MG63 (cell line): ENCODE measurements around the gene FNDC5. TPM values are rescaled to one million over a fixed set of nuclear protein-coding genes. Genes with fewer than 3 reads are reported as not detected.

Source experiments
- DNase-seq: peaks from one replicate; pipeline ENCODE4 v3.0.0-alpha.2; 2020
- H3K27me3 ChIP-seq: fragments of 250-450 bp; sonication (Bioruptor Pico); 2 replicates; pipeline ENCODE4 v1.5.1; 2020; ENCODE audit warnings: mild to moderate bottlenecking, moderate library complexity
- H3K36me3 ChIP-seq: fragments of 250-450 bp; sonication (Bioruptor Pico); 2 replicates; pipeline ENCODE4 v1.5.1; 2020; ENCODE audit warnings: mild to moderate bottlenecking, moderate library complexity
- H3K4me3 ChIP-seq: fragments of 250-450 bp; sonication (Bioruptor Pico); 2 replicates; pipeline ENCODE4 v1.5.1; 2020; ENCODE audit warnings: mild to moderate bottlenecking, moderate library complexity
- H3K9me3 ChIP-seq: fragments of 250-450 bp; sonication (Bioruptor Pico); 2 replicates; pipeline ENCODE4 v1.5.1; 2020; ENCODE audit warnings: mild to moderate bottlenecking, moderate library complexity
- total RNA-seq: library from RNA; depleted of rRNA; stranded (reverse); fragments of >200 nt; shearing (Covaris generic); gene quantifications from 2 replicates; pipeline ENCODE4 v1.2.3, GENCODE V29; 2014; ENCODE audit warnings: low replicate concordance

The FNDC5 gene
- total RNA-seq, 1 experiment from 2014 or later, result 0.23 TPM

GRCh38 chr1:32877211-32878110 is 6.7 kb upstream of the FNDC5 start:
- DNase-seq, result no peak
- no peaks in the 10 kb centered on the region for H3K9me3 ChIP-seq
- H3K36me3 ChIP-seq, result no peaks in the 10 kb centered on the region
- no peak overlapping the region for H3K4me3 ChIP-seq
- no peaks in the 10 kb centered on the region for H3K27me3 ChIP-seq

DNA sequence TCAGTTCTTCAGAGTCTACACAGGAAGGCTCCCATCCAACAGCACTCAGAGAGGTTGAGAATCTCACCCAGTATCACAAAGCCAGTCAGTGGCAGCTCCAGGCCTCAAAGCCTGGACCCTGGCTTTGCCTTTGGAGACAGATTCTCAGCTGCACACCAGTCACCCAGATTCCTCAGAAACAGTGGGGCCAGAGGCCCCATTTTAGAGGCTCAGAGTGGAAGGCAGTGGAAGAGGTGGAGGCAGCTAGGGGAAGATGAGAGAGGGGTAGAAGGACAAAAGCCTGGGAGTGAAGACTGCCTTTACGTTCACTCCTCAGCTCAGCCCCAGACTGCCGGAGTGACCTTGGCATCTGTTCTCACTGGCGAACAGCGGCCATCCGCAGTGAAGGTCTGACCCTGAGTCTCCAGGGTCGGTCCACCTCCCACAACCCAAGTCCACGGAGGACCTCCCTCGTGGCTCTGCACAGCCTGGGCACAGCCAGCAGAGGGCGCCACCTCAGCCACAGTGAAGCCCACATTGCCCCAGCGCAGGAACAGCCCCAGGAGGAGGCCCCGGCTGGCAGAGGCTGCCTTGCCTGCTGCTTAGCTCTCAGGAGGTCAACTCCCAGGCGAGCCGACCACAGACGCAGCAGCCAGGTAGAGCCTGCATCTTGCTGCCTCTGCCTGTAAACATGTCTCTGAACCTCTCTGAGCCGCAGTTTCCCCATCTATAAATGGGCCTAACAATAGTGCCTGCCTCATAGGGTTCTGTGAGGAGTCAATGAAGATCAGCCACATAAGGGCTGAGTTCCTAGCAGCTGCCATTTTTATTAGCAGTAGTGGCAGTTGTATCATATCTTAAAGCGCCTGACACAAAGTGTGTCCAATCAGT is 5.9 kb upstream of the FNDC5 start:
- no peaks in the 10 kb centered on the region for H3K9me3 ChIP-seq
- no peaks in the 10 kb centered on the region for H3K27me3 ChIP-seq
- DNase-seq, result peak; percentile 32
- H3K4me3 ChIP-seq, result no peak overlapping the region
- H3K36me3 ChIP-seq, result no peaks in the 10 kb centered on the region

DNA sequence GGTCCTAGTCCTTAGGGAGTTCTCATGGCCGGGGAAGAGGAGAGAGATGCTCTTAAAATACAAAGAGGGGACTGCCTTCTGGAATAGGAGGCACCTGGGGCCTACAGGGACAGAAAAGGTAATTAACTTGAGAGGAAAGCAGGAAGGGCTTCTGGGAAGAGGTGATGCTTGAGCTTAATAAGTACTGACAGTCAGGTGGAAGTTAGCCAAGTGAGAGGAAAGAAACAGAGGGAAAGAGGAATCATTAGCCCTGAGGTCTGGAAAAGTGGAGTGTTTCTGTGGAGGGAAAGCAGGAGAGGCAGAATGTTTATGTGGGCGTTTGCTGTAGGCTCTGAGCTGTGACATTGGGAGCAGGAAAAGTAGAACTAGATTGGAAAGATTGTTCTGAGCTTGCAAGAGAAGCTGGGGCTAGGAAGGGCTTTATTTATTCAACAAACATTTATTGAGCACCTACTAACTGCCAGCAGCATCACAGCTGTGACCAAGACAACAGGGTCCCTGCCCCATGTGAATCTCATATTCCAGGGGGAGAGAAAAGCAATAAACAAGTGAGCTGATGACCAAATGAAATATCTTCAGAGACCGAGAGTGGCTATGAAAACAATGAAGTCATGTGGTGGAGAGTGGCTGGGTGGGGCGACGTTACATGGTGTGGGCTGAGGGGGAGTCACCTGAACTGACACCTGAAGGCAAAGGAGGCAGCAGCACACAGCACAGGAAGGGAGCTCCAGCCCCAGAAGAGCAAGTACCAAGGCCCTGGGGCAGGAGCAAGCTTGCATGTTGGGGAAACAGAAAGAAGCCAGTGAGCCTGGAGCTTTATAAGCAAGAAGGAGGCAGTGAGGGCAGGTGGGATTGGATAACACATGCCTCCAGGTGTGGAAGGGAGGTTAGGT is 4.4 kb upstream of the FNDC5 start:
- no peak for DNase-seq
- H3K9me3 ChIP-seq, result no peaks in the 10 kb centered on the region
- no peak overlapping the region for H3K4me3 ChIP-seq
- H3K36me3 ChIP-seq, result no peaks in the 10 kb centered on the region
- H3K27me3 ChIP-seq, result no peaks in the 10 kb centered on the region

DNA sequence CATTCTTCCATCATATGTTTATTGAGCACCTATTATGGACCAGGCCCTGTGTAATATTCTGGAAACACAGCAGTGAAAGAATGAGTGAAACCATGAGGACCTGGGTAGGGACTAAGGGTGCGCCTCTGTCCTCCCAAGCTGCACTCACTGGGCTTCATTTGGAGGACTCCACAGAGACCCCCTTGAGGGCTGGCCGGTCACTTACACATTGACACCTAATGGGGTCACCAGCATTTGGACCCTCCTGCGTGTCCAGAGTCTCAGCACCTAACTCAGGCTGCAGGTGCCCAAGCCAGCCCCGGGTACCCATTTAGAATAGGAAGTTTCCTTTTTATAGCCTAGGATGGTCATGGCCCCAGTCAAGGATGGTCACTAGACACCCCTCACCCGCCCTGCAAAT is 2.8 kb upstream of the FNDC5 start:
- no peak for DNase-seq
- Histone ChIP-seq H3K9me3 (no peaks in the 10 kb centered on the region), H3K36me3 (no peaks in the 10 kb centered on the region), H3K27me3 (no peaks in the 10 kb centered on the region), H3K4me3 (no peak overlapping the region)

DNA sequence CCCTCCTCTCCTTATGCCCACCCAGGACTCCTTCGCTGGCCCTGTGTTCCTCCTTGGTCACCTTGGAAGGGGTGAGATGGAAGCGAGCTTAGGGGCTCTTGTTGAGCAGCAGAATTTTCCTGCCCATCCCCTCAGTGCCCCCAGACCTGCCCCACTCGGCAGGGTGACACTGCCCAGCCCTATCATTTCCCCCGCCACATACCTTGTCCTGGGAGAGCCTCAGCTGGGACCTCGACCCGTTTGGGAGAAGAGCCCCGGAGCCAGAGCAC is 1.4 kb upstream of the FNDC5 start:
- Histone ChIP-seq H3K9me3 (no peaks in the 10 kb centered on the region), H3K4me3 (no peak overlapping the region), H3K27me3 (no peaks in the 10 kb centered on the region), H3K36me3 (no peaks in the 10 kb centered on the region)
- no peak for DNase-seq

GRCh38 chr1:32871364-32872191 is 866 bp upstream of the FNDC5 start:
- H3K27me3 ChIP-seq, result no peaks in the 10 kb centered on the region
- H3K4me3 ChIP-seq, result no peak overlapping the region
- DNase-seq, result no peak
- H3K9me3 ChIP-seq, result no peaks in the 10 kb centered on the region
- no peaks in the 10 kb centered on the region for H3K36me3 ChIP-seq

- H3K36me3 ChIP-seq, result no peaks in the 10 kb centered on the region
- H3K27me3 ChIP-seq, result no peaks in the 10 kb centered on the region
- no peak for DNase-seq
- no peaks in the 10 kb centered on the region for H3K9me3 ChIP-seq
- no peak overlapping the region for H3K4me3 ChIP-seq
Observed at GRCh38 chr1:32869923-32870614, 643 bp downstream of the FNDC5 start.

GRCh38 chr1:32868806-32869455 is 1.8 kb downstream of the FNDC5 start:
- no peaks in the 10 kb centered on the region for H3K9me3 ChIP-seq

GRCh38 chr1:32868085-32868484 is 2.6 kb downstream of the FNDC5 start:
- Histone ChIP-seq H3K4me3 (no peak overlapping the region), H3K36me3 (peaks cover under 1% of the 10 kb centered on the region; the same call in 1 of the 2 replicates), H3K9me3 (no peaks in the 10 kb centered on the region), H3K27me3 (no peaks in the 10 kb centered on the region)
- DNase-seq, result no peak

More at GRCh38 chr1:32868806-32869455, 1.8 kb downstream of the FNDC5 start:
- Histone ChIP-seq H3K27me3 (no peaks in the 10 kb centered on the region), H3K36me3 (no peaks in the 10 kb centered on the region), H3K4me3 (no peak overlapping the region)
- DNase-seq, result no peak

GRCh38 chr1:32867671-32868070 is 3.0 kb downstream of the FNDC5 start:
- no peak for DNase-seq
- H3K9me3 ChIP-seq, result no peaks in the 10 kb centered on the region
- H3K4me3 ChIP-seq, result no peak overlapping the region
- H3K36me3 ChIP-seq, result peaks cover 5% of the 10 kb centered on the region
- H3K27me3 ChIP-seq, result no peaks in the 10 kb centered on the region

DNA sequence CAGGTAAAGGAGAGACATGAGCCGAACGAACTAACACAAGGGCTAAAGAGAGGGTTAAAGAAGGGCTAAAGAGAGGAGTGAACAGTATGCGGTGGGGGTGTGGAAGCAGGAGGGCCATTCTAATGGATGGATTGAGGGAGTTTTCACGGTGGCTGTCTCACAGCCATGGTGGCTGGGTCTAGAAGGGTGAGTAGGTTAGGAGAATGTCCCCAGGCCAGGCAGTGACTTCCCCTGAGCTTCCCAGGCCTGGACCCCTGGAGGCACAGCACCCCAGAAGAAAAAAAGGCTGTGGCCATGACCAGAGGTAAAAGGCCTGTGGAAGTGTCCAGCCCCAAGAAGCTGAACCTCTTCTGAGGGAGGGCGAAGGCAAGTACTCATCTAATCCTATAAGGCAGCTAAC is 3.6 kb downstream of the FNDC5 start:
- DNase-seq, result no peak
- H3K4me3 ChIP-seq, result no peak overlapping the region
- no peaks in the 10 kb centered on the region for H3K27me3 ChIP-seq
- H3K9me3 ChIP-seq, result no peaks in the 10 kb centered on the region
- H3K36me3 ChIP-seq, result peaks cover 10% of the 10 kb centered on the region

GRCh38 chr1:32865639-32866405 is 4.9 kb downstream of the FNDC5 start:
- Histone ChIP-seq H3K9me3 (no peaks in the 10 kb centered on the region), H3K4me3 (no peak overlapping the region), H3K27me3 (no peaks in the 10 kb centered on the region), H3K36me3 (peaks cover 22% of the 10 kb centered on the region)
- DNase-seq, result no peak

GRCh38 chr1:32864375-32865019 is 6.2 kb downstream of the FNDC5 start:
- no peak for DNase-seq
- H3K4me3 ChIP-seq, result no peak overlapping the region
- no peaks in the 10 kb centered on the region for H3K27me3 ChIP-seq
- no peaks in the 10 kb centered on the region for H3K9me3 ChIP-seq
- H3K36me3 ChIP-seq, result peaks cover 28% of the 10 kb centered on the region

DNA sequence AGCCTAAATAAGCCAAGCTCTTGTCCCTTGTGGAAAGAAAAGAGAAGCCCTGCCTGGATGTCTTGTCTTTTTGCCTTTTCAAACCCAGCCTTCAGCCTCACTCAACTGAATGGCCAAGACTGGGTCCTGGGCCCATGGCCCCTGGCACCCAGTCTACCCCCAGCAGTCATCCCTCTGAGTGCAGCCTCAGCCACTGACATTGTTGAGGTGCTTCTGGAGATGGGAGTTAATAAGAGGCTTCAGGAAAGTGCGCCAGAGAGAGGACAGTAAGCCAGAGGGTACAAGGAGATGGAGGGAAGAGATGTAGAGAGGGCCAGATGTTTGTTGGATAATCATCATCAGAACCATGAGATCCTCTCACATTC is 6.8 kb downstream of the FNDC5 start:
- Histone ChIP-seq H3K9me3 (no peaks in the 10 kb centered on the region), H3K36me3 (peaks cover 28% of the 10 kb centered on the region), H3K27me3 (no peaks in the 10 kb centered on the region), H3K4me3 (no peak overlapping the region)
- no peak for DNase-seq
